GM12891 (cell line): Measurements from ENCODE around the gene SYT5.

Experiments used
- PAX5 ChIP-seq: IDR thresholded peaks from 2 replicates; pipeline ENCODE4 v1.6.1; 2011; ENCODE audit warnings: low read length, moderate library complexity, mild to moderate bottlenecking; ENCODE audit not compliant: insufficient read depth, severe bottlenecking
- POLR2A ChIP-seq: IDR thresholded peaks from 2 replicates; pipeline ENCODE4 v1.6.1; 2011; ENCODE audit warnings: low read depth, low read length, control low read depth
- POLR2AphosphoS5 ChIP-seq: IDR thresholded peaks from 2 replicates; pipeline ENCODE4 v1.6.1; 2011; ENCODE audit warnings: low read depth, low read length, control low read depth
- SPI1 ChIP-seq: IDR thresholded peaks from 2 replicates; pipeline ENCODE4 v1.6.1; 2011; ENCODE audit warnings: low read depth, low read length, control low read depth
- TAF1 ChIP-seq: IDR thresholded peaks from 2 replicates; pipeline ENCODE4 v1.6.1; 2011; ENCODE audit warnings: low read depth, low read length, control low read depth

DNA sequence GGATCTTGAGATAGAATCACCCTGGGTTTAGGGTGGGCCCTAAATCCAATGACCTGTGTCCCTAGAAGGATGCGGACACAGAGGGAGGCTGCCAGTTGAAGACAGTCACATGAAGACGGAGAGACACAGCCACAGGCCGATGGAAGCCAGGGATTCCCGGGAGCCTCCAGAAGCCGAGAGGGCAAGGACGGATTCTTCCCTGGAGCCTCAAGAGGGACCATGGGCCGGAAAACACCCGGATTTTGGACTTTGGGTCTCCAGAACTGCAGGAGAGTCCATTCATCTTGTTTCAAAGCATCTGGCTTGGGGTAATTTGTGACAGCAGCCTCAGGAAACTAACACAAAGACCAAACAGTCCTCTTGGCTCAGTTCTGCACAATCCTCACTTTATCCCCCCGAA is 46.2 kb upstream of the SYT5 start:
- TF ChIP-seq POLR2AphosphoS5 (no peak), SPI1 (no peak), TAF1 (no peak), POLR2A (no peak), PAX5 (no peak)
